H9 (cell line): ENCODE measurements around the gene SLC9A1. TPM values are rescaled to one million over a fixed set of nuclear protein-coding genes. Genes with fewer than 3 reads are reported as not detected.

Source experiments
- DNase-seq: peaks from one replicate; pipeline ENCODE4 v3.0.0-alpha.2; 2017
- H2AFZ ChIP-seq: one replicate; pipeline ENCODE4 v1.6.1; 2013; ENCODE audit warnings: mild to moderate bottlenecking, low read length, control low read depth, moderate library complexity
- H2AK5ac ChIP-seq: 2 replicates; pipeline ENCODE4 v1.6.1; 2013; ENCODE audit warnings: low read length, control low read depth, mixed read lengths; ENCODE audit not compliant: insufficient read length
- H2BK120ac ChIP-seq: one replicate; pipeline ENCODE4 v1.6.1; 2013; ENCODE audit warnings: low read depth, mild to moderate bottlenecking, low read length, control low read depth, inconsistent platforms; ENCODE audit not compliant: poor library complexity, severe bottlenecking
- H2BK12ac ChIP-seq: 2 replicates; pipeline ENCODE4 v1.6.1; 2013; ENCODE audit warnings: low read length, control low read depth, mixed read lengths, low read depth; ENCODE audit not compliant: insufficient read length
- H2BK15ac ChIP-seq: 2 replicates; pipeline ENCODE4 v1.6.1; 2013; ENCODE audit warnings: low read depth, low read length, control low read depth
- H2BK20ac ChIP-seq: one replicate; pipeline ENCODE4 v1.6.1; 2013; ENCODE audit warnings: low read depth, mild to moderate bottlenecking, low read length, control low read depth, inconsistent platforms; ENCODE audit not compliant: poor library complexity, severe bottlenecking
- H2BK5ac ChIP-seq: 2 replicates; pipeline ENCODE4 v1.6.1; 2013; ENCODE audit warnings: low read length, control low read depth, mixed read lengths; ENCODE audit not compliant: insufficient read length
- H3K14ac ChIP-seq: 2 replicates; pipeline ENCODE4 v1.6.1; 2013; ENCODE audit warnings: low read length, control low read depth; ENCODE audit not compliant: insufficient read depth
- H3K18ac ChIP-seq: 2 replicates; pipeline ENCODE4 v1.6.1; 2013; ENCODE audit warnings: low read depth, mild to moderate bottlenecking, mixed read lengths, low read length, control low read depth; ENCODE audit not compliant: insufficient read length
- H3K23ac ChIP-seq: 2 replicates; pipeline ENCODE4 v1.6.1; 2013; ENCODE audit warnings: low read length, control low read depth, mixed read lengths, low read depth; ENCODE audit not compliant: insufficient read length
- H3K23me2 ChIP-seq: 2 replicates; pipeline ENCODE4 v1.6.1; 2013; ENCODE audit warnings: low read depth, mild to moderate bottlenecking, mixed read lengths, low read length, control low read depth; ENCODE audit not compliant: insufficient read length, poor library complexity, severe bottlenecking
- H3K27ac ChIP-seq: 2 replicates; pipeline ENCODE4 v1.5.1; 2013; ENCODE audit warnings: low read length, control low read depth, mixed read lengths, low read depth; ENCODE audit not compliant: insufficient read length
- H3K27me3 ChIP-seq: 2 replicates; pipeline ENCODE4 v1.6.1; 2013; ENCODE audit warnings: low read length, control low read depth, inconsistent platforms; ENCODE audit not compliant: insufficient read depth
- H3K4ac ChIP-seq: 2 replicates; pipeline ENCODE4 v1.6.1; 2013; ENCODE audit warnings: low read depth, mild to moderate bottlenecking, control low read depth, inconsistent platforms, low read length, moderate library complexity
- H3K4me1 ChIP-seq: 2 replicates; pipeline ENCODE4 v1.6.1; 2013; ENCODE audit warnings: low read length, control low read depth, inconsistent platforms; ENCODE audit not compliant: insufficient read depth
- H3K4me2 ChIP-seq: 2 replicates; pipeline ENCODE4 v1.6.1; 2013; ENCODE audit warnings: low read length, control low read depth, mixed read lengths; ENCODE audit not compliant: insufficient read length, insufficient read depth
- H3K56ac ChIP-seq: 2 replicates; pipeline ENCODE4 v1.6.1; 2013; ENCODE audit warnings: low read depth, mild to moderate bottlenecking, mixed read lengths, low read length, control low read depth; ENCODE audit not compliant: insufficient read length
- H3K79me1 ChIP-seq: 2 replicates; pipeline ENCODE4 v1.6.1; 2013; ENCODE audit warnings: low read depth, mild to moderate bottlenecking, moderate library complexity, low read length, control low read depth, inconsistent platforms; ENCODE audit not compliant: insufficient read depth, poor library complexity, severe bottlenecking
- H3K79me2 ChIP-seq: 2 replicates; pipeline ENCODE4 v1.6.1; 2013; ENCODE audit warnings: low read length, control low read depth, inconsistent platforms; ENCODE audit not compliant: insufficient read depth
- H3K9ac ChIP-seq: 2 replicates; pipeline ENCODE4 v1.6.1; 2013; ENCODE audit warnings: low read length, control low read depth, mixed read lengths; ENCODE audit not compliant: insufficient read length; ENCODE audit errors: extremely low read depth
- H3K9me3 ChIP-seq: one replicate; pipeline ENCODE4 v1.6.1; 2013; ENCODE audit warnings: low read depth, low read length, inconsistent platforms; ENCODE audit not compliant: control insufficient read depth
- H3T11ph ChIP-seq: one replicate; pipeline ENCODE4 v1.6.1; 2013; ENCODE audit warnings: mild to moderate bottlenecking, low read length, control low read depth, inconsistent platforms
- H4K20me1 ChIP-seq: one replicate; pipeline ENCODE4 v1.6.1; 2013; ENCODE audit not compliant: control insufficient read depth, insufficient read length, insufficient read depth
- H4K5ac ChIP-seq: 2 replicates; pipeline ENCODE4 v1.6.1; 2013; ENCODE audit warnings: low read depth, mild to moderate bottlenecking, mixed read lengths, low read length, control low read depth; ENCODE audit not compliant: insufficient read length
- H4K8ac ChIP-seq: replicated peaks from 2 replicates; pipeline ENCODE4 v1.6.1; 2013; ENCODE audit warnings: low read length, control low read depth, mixed read lengths, low read depth; ENCODE audit not compliant: insufficient read length
- H4K91ac ChIP-seq: 2 replicates; pipeline ENCODE4 v1.6.1; 2013; ENCODE audit warnings: low read depth, mild to moderate bottlenecking, moderate library complexity, mixed read lengths, low read length, control low read depth; ENCODE audit not compliant: insufficient read length
- H3K27ac Mint-ChIP-seq, 3 experiments: 2 replicates in 2 of 3; 3 replicates in 1 of 3; pipeline ENCODE4 v1.8.0; 2020 to 2021; ENCODE audit warnings: mixed read lengths in 3 of 3, mild to moderate bottlenecking in 1 of 3, moderate library complexity in 1 of 3
- H3K27me3 Mint-ChIP-seq: 2 replicates; pipeline ENCODE4 v1.8.0; 2021; ENCODE audit warnings: low read depth, mild to moderate bottlenecking, moderate library complexity, mixed read lengths
- H3K36me3 Mint-ChIP-seq, 3 experiments: 2 replicates in 2 of 3; 3 replicates in 1 of 3; pipeline ENCODE4 v1.8.0; 2020 to 2021; ENCODE audit warnings: low read depth in 3 of 3, mixed read lengths in 3 of 3; ENCODE audit not compliant: insufficient read depth in 1 of 3
- H3K4me1 Mint-ChIP-seq, 2 experiments: 2 replicates each; pipeline ENCODE4 v1.8.0; 2020; ENCODE audit warnings: mixed read lengths in 2 of 2
- H3K4me3 Mint-ChIP-seq, 2 experiments: 2 replicates in 1 of 2; 3 replicates in 1 of 2; pipeline ENCODE4 v1.8.0; 2020 to 2021; ENCODE audit warnings: mild to moderate bottlenecking in 2 of 2, mixed read lengths in 2 of 2, moderate library complexity in 1 of 2
- H3K9me3 Mint-ChIP-seq, 2 experiments: 2 replicates in 1 of 2; 3 replicates in 1 of 2; pipeline ENCODE4 v1.8.0; 2020; ENCODE audit warnings: mild to moderate bottlenecking in 2 of 2, mixed read lengths in 2 of 2, moderate library complexity in 1 of 2
- CTCF ChIP-seq: fragments of 200-600 bp; sonication (generic); conservative IDR thresholded peaks from 3 replicates; pipeline ENCODE4 v1.8.0; 2021; ENCODE audit warnings: antibody characterized with exemption, mild to moderate bottlenecking
- WGBS: extraction: QIAGEN DNeasy Blood & Tissue Kit; methylation state at CpG from one replicate; pipeline ENCODE4 v1.1.7; 2013; ENCODE audit warnings: missing lambda C conversion rate, low lambda C conversion rate, mixed read lengths; ENCODE audit not compliant: insufficient read length; ENCODE audit errors: extremely low coverage; 5-methylcytosine and 5-hydroxymethylcytosine counted together
- total RNA-seq: library from RNA; stranded (reverse); gene quantifications from 2 replicates; pipeline ENCODE4 v1.2.1, GENCODE V29; 2021

SLC9A1 gene
- total RNA-seq, 1 experiment from 2014 or later, result 20.8 TPM

DNA sequence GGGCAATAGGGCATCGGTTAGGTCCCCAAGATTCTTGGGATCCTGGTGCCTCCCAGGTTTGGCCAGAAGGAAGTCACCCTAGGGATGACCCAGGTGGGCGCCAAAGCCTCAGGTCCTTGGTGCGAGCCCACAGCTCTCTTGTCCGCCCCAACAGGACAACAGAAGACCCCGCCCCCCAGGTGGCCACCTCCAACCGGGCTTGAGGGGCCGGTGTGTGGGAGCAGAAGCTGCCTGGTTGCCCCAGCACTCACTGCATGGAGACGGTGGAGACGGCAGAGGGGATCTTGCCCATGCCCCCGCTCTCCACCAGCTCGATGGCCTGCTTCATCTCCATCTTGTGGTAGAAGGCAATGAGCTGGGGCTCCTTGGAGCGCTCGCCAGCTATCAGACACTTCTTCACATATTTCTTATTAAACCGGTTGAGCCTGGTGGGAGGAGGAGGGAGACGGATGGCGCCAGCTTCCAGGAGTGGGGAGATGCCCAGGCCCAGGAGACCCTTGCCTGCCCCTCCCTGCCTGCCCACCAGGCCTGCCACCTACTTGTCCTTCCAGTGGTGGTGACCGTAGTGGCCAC is 52.7 kb downstream of the SLC9A1 start:
- no peaks in the 10 kb centered on the region for H3K4me1 ChIP-seq
- H3K79me1 ChIP-seq, result no peaks in the 10 kb centered on the region
- no peak overlapping the region for H3K27ac ChIP-seq
- no peaks in the 10 kb centered on the region for H3K27me3 Mint-ChIP-seq
- H3K4me1 Mint-ChIP-seq, result peaks cover 25 to 30% of the 10 kb centered on the region in 2 experiments
- no peak for DNase-seq
- H2AFZ ChIP-seq, result no peak overlapping the region
- H4K5ac ChIP-seq, result no peak overlapping the region
- no peak overlapping the region for H3K27ac Mint-ChIP-seq
- H3K27me3 ChIP-seq, result no peaks in the 10 kb centered on the region
- no peak overlapping the region for H4K91ac ChIP-seq
- H3K4ac ChIP-seq, result no peak overlapping the region
- no peak overlapping the region for H2BK20ac ChIP-seq
- no peak overlapping the region for H4K8ac ChIP-seq
- no peak overlapping the region for H3K56ac ChIP-seq
- H2BK15ac ChIP-seq, result no peak overlapping the region
- H2AK5ac ChIP-seq, result no peak overlapping the region
- no CpG with 5 or more reads among the region's 17 CpGs for WGBS
- H3K9me3 ChIP-seq, result no peaks in the 10 kb centered on the region
- H4K20me1 ChIP-seq, result no peaks in the 10 kb centered on the region
- no peaks in the 10 kb centered on the region; a peak in 1 of 5 replicates for H3K9me3 Mint-ChIP-seq
- no peak overlapping the region for H2BK5ac ChIP-seq
- no peak overlapping the region for H3K4me3 Mint-ChIP-seq
- H3K79me2 ChIP-seq, result no peaks in the 10 kb centered on the region
- no peak overlapping the region for H2BK12ac ChIP-seq
- no peak overlapping the region; the same call in 1 of the 2 replicates for H3K14ac ChIP-seq
- no peak overlapping the region for H3K18ac ChIP-seq
- no peak overlapping the region for H3K4me2 ChIP-seq
- H3K23me2 ChIP-seq, result no peaks in the 10 kb centered on the region
- H3K23ac ChIP-seq, result no peak overlapping the region
- TF ChIP-seq CTCF, result no peak
- no peak overlapping the region for H3K9ac ChIP-seq
- no peak overlapping the region for H2BK120ac ChIP-seq
- peaks cover 2 to 9% (median 5%) of the 10 kb centered on the region in 3 experiments; a peak in 5 of 7 replicates for H3K36me3 Mint-ChIP-seq
- H3T11ph ChIP-seq, result no peak overlapping the region
